ENCODE measurements around the gene ZNF300. TPM values are rescaled to one million over a fixed set of nuclear protein-coding genes. Genes with fewer than 3 reads are reported as not detected.

The ZNF300 gene
- total and polyA plus RNA-seq, 10 of the 15 experiments (the other 5 are each of a cell fraction or from before 2014, with no cell fraction given): 0.03 to 1.5 (median 0.16) TPM; not detected in 1

- TF ChIP-seq REST (IDR thresholded peaks at IDR 0.05; ENCODE audit: low read depth, low read length): no peak
- TF ChIP-seq CEBPZ (IDR thresholded peaks at IDR 0.05; ENCODE audit: low read depth, low read length): no peak
- TF ChIP-seq RB1 (IDR thresholded peaks at IDR 0.05; ENCODE audit: borderline replicate concordance): 0 out of 2 replicates have a peak, but pooled peaks have one; percentile 45
- peak; percentile 95 for TF ChIP-seq RAD21 (IDR thresholded peaks at IDR 0.05; ENCODE audit: insufficient read depth, low read depth, low read length)
- no peak for TF ChIP-seq PKNOX1 (IDR thresholded peaks at IDR 0.05)
- TF ChIP-seq STAT1 (conservative IDR thresholded peaks at IDR 0.05): no peak
- no peak for TF ChIP-seq SRF (IDR thresholded peaks at IDR 0.05; ENCODE audit: low read depth in 2 of 2, low read length in 2 of 2)
- no peak for TF ChIP-seq MEF2A (IDR thresholded peaks at IDR 0.05; ENCODE audit: insufficient read depth, low read depth, low read length)
- TF ChIP-seq RELB (IDR thresholded peaks at IDR 0.05; ENCODE audit: low read depth): no peak
- TF ChIP-seq CHD1 (IDR thresholded peaks at IDR 0.05; ENCODE audit: low read depth, low read length): no peak
- no peak for TF ChIP-seq TBL1XR1 (IDR thresholded peaks at IDR 0.05; ENCODE audit: low read depth, low read length)
- no peak for TF ChIP-seq SUZ12 (IDR thresholded peaks at IDR 0.05; ENCODE audit: unreplicated experiment)
- TF ChIP-seq ATF2 (IDR thresholded peaks at IDR 0.05; ENCODE audit: low read length): peak; percentile 92
- peak; percentile 74 for TF ChIP-seq CREB1 (IDR thresholded peaks at IDR 0.05; ENCODE audit: low read depth)
- no peak for TF ChIP-seq PBX3 (IDR thresholded peaks at IDR 0.05; ENCODE audit: insufficient replicate concordance, low read depth, low read length)
Measured at GRCh38 chr5:150846654-150847333, 58.0 kb downstream of the ZNF300 start (continued).
